ENCODE data around the gene MED22. TPM values are rescaled to one million over a fixed set of nuclear protein-coding genes. Genes with fewer than 3 reads are reported as not detected.

MED22 gene
- total RNA-seq, 1 experiment from 2014 or later: 26.2 TPM

- DNase-seq (ENCODE audit: low read depth, low spot score) (no peak), ATAC-seq (peak; percentile 62)
- no peak for TF ChIP-seq TCF7L2 (IDR thresholded peaks at IDR 0.05; ENCODE audit: low read depth, low read length)
- TF ChIP-seq POLR2AphosphoS5 (IDR thresholded peaks at IDR 0.05; ENCODE audit: low read depth, low read length): no peak
- 0 out of 2 replicates have a peak, but pooled peaks have one; percentile 11 for TF ChIP-seq CTCF (IDR thresholded peaks at IDR 0.05)
- TF ChIP-seq REST (IDR thresholded peaks at IDR 0.05; ENCODE audit: insufficient read depth in 1 of 2, low read depth in 2 of 2, low read length in 1 of 2): no peak
- no peak for TF ChIP-seq SIN3A (IDR thresholded peaks at IDR 0.05; ENCODE audit: borderline replicate concordance, insufficient read depth, low read depth, low read length)
- no TSS peak for BruUV-seq (replicated peaks)
- in situ Hi-C loops (cut with HindIII; ENCODE audit: low pct_unique_long_range_greater_than_20kb, low sequenced_read_pairs) (no loop called here), intact Hi-C loops (cut with micrococcal nuclease; ENCODE audit: unreplicated experiment) (no loop called here)
- no peaks in the 10 kb centered on the region for H3K27me3 ChIP-seq (ENCODE audit: control insufficient read depth, insufficient read depth, low read length)
- ChIA-PET CTCF (no interaction called here), POLR2A (interaction anchor here (0.6 to 1.0 kb wide), 4 partner anchors 17 to 214 kb away, joined by 3 to 8 read pairs (median 4); partner anchors contain the start of gene CACFD1)
- H3K27ac ChIP-seq (ENCODE audit: low read length): peak overlapping the region; percentile 94
- H3K4me1 ChIP-seq (ENCODE audit: control insufficient read depth, insufficient read depth, low read length): peaks cover 19% of the 10 kb centered on the region
- H3K36me3 ChIP-seq (ENCODE audit: control insufficient read depth, insufficient read depth, low read length): peaks cover 23% of the 10 kb centered on the region
- peak overlapping the region; percentile 74 to 97 for H3K4me3 ChIP-seq (ENCODE audit: low read depth in 2 of 2, low read length in 2 of 2)
- no peaks in the 10 kb centered on the region for H3K9me3 ChIP-seq (ENCODE audit: control insufficient read depth, insufficient read depth, low read depth, low read length)
These were observed 381 bp downstream of the MED22 start for GRCh38 chr9:133347515-133347984.

- Histone ChIP-seq H3K9me3 (ENCODE audit: control insufficient read depth, insufficient read depth, low read depth, low read length) (no peaks in the 10 kb centered on the region), H3K4me1 (ENCODE audit: control insufficient read depth, insufficient read depth, low read length) (peaks cover 19% of the 10 kb centered on the region), H3K36me3 (ENCODE audit: control insufficient read depth, insufficient read depth, low read length) (peaks cover 20% of the 10 kb centered on the region), H3K27me3 (ENCODE audit: control insufficient read depth, insufficient read depth, low read length) (no peaks in the 10 kb centered on the region), H3K27ac (ENCODE audit: low read length) (no peak overlapping the region), H3K4me3 (ENCODE audit: low read depth in 2 of 2, low read length in 2 of 2) (peak overlapping the region; percentile 74 to 97)
- no peak for TF ChIP-seq TCF7L2 (IDR thresholded peaks at IDR 0.05; ENCODE audit: low read depth, low read length)
- ChIA-PET POLR2A (no interaction called here), CTCF (no interaction called here)
- intact Hi-C loops (cut with micrococcal nuclease; ENCODE audit: unreplicated experiment) (no loop called here), in situ Hi-C loops (cut with HindIII; ENCODE audit: low pct_unique_long_range_greater_than_20kb, low sequenced_read_pairs) (no loop called here)
- BruUV-seq (replicated peaks): TSS peak; percentile 73
- no peak for ATAC-seq
- no peak for DNase-seq (ENCODE audit: low read depth, low spot score)
These were observed 1.7 kb downstream of the MED22 start for GRCh38 chr9:133346021-133346785.

GRCh38 chr9:133345596-133345995, 2.3 kb downstream of the MED22 start:
- TF ChIP-seq CTCF (IDR thresholded peaks at IDR 0.05) (no peak), POLR2AphosphoS5 (IDR thresholded peaks at IDR 0.05; ENCODE audit: low read depth, low read length) (no peak), REST (IDR thresholded peaks at IDR 0.05; ENCODE audit: insufficient read depth in 1 of 2, low read depth in 2 of 2, low read length in 1 of 2) (no peak), SIN3A (IDR thresholded peaks at IDR 0.05; ENCODE audit: borderline replicate concordance, insufficient read depth, low read depth, low read length) (no peak), TCF7L2 (IDR thresholded peaks at IDR 0.05; ENCODE audit: low read depth, low read length) (no peak)
- no peak for DNase-seq (ENCODE audit: low read depth, low spot score)
- no peak overlapping the region for H3K4me3 ChIP-seq (ENCODE audit: low read depth in 2 of 2, low read length in 2 of 2)
- H3K9me3 ChIP-seq (ENCODE audit: control insufficient read depth, insufficient read depth, low read depth, low read length): no peaks in the 10 kb centered on the region
- ChIA-PET POLR2A (no interaction called here), CTCF (no interaction called here)
- in situ Hi-C loops (cut with HindIII; ENCODE audit: low pct_unique_long_range_greater_than_20kb, low sequenced_read_pairs) (no loop called here), intact Hi-C loops (cut with micrococcal nuclease; ENCODE audit: unreplicated experiment) (no loop called here)
- peaks cover 14% of the 10 kb centered on the region for H3K4me1 ChIP-seq (ENCODE audit: control insufficient read depth, insufficient read depth, low read length)
- H3K27ac ChIP-seq (ENCODE audit: low read length): no peak overlapping the region
- no peaks in the 10 kb centered on the region for H3K27me3 ChIP-seq (ENCODE audit: control insufficient read depth, insufficient read depth, low read length)
- BruUV-seq (replicated peaks): no TSS peak
- H3K36me3 ChIP-seq (ENCODE audit: control insufficient read depth, insufficient read depth, low read length): peaks cover 16% of the 10 kb centered on the region
- ATAC-seq: no peak
